Sigmoid colon (tissue), 7 donors: Measurements from ENCODE around the gene MIGA2. TPM values are rescaled to one million over a fixed set of nuclear protein-coding genes. Genes with fewer than 3 reads are reported as not detected.

ENCODE experiments used
- DNase-seq: peaks from one replicate; pipeline ENCODE4 v3.0.0-alpha.2; 2019
- H3K27ac ChIP-seq, 4 donors: fragments of 200-600 bp; sonication (generic); one replicate each; pipeline ENCODE4 v1.5.1; 2016 to 2019; ENCODE audit warnings: mild to moderate bottlenecking in 1 of 4
- H3K27me3 ChIP-seq, 3 donors: fragments of 200-600 bp; sonication (generic); one replicate each; pipeline ENCODE4 v1.5.1; 2019; ENCODE audit warnings: mild to moderate bottlenecking in 1 of 3
- H3K36me3 ChIP-seq, 4 donors: fragments of 200-600 bp; sonication (generic); one replicate each; pipeline ENCODE4 v1.5.1; 2016 to 2019
- H3K4me1 ChIP-seq, 4 donors: fragments of 200-600 bp; sonication (generic); one replicate each; pipeline ENCODE4 v1.5.1; 2017 to 2019
- H3K4me3 ChIP-seq, 4 donors: fragments of 200-600 bp; sonication (generic); one replicate each; pipeline ENCODE4 v1.5.1; 2017 to 2019; ENCODE audit warnings: mild to moderate bottlenecking in 2 of 4, moderate library complexity in 1 of 4
- H3K9me3 ChIP-seq, 4 donors: fragments of 200-600 bp in 3 of 4; sonication (generic) in 3 of 4; one replicate each; pipeline versions ENCODE4 v1.5.1 to v1.6.1; 2013 to 2019
- EP300 ChIP-seq, 4 donors: sonication (generic); formaldehyde crosslinking; IDR thresholded peaks; one replicate each; pipeline ENCODE4 v1.6.1; 2017; ENCODE audit warnings: antibody characterized with exemption in 4 of 4
- POLR2A ChIP-seq, 2 donors: fragments of 450-650 bp; IDR thresholded peaks; one replicate each; pipeline ENCODE4 v1.6.1; 2016; ENCODE audit warnings: antibody characterized with exemption in 2 of 2, mild to moderate bottlenecking in 2 of 2, moderate library complexity in 2 of 2
- POLR2AphosphoS5 ChIP-seq, 4 donors: sonication (generic); formaldehyde crosslinking; IDR thresholded peaks; one replicate each; pipeline ENCODE4 v1.6.1; 2017; ENCODE audit warnings: antibody characterized with exemption in 4 of 4
- WGBS, 2 donors: extraction: QIAGEN DNeasy Blood & Tissue Kit; methylation state at CpG; one replicate each; pipeline ENCODE4 v1.1.7; 2013; 5-methylcytosine and 5-hydroxymethylcytosine counted together
- intact Hi-C: fragments of 100-400 bp; cut with DNase I; formaldehyde crosslinking; loops from one replicate; pipeline ENCODE4 v1.15.1; 2023
- polyA plus RNA-seq, 3 donors: library from polyadenylated mRNA; stranded (reverse); fragments of 200-250 nt; gene quantifications; one replicate each; pipeline ENCODE4 v1.2.3, GENCODE V29; 2013
- total RNA-seq, 4 donors: library from RNA; depleted of rRNA; stranded (reverse); fragments of >200 nt; gene quantifications; one replicate each; pipeline ENCODE4 v1.1.0, GENCODE V29; 2016
- TF ChIP-seq, protein P1 (sequence below), 4 experiments: fragments of 450-650 bp in 3 of 4; fragments of 200-600 bp in 1 of 4; IDR thresholded peaks; one replicate each; pipeline ENCODE4 v1.5.1; 2016 to 2019; ENCODE audit warnings: antibody characterized with exemption in 4 of 4, mild to moderate bottlenecking in 3 of 4, moderate library complexity in 2 of 4
- donor health status: healthy with polysubstance abuse.
- donor health status: Bipolar disorder and iron deficiency.
- donor health status: healthy.

The MIGA2 gene
- total and polyA plus RNA-seq, 7 donors, result 8.4 to 44.3 (median 21.4) TPM

DNA sequence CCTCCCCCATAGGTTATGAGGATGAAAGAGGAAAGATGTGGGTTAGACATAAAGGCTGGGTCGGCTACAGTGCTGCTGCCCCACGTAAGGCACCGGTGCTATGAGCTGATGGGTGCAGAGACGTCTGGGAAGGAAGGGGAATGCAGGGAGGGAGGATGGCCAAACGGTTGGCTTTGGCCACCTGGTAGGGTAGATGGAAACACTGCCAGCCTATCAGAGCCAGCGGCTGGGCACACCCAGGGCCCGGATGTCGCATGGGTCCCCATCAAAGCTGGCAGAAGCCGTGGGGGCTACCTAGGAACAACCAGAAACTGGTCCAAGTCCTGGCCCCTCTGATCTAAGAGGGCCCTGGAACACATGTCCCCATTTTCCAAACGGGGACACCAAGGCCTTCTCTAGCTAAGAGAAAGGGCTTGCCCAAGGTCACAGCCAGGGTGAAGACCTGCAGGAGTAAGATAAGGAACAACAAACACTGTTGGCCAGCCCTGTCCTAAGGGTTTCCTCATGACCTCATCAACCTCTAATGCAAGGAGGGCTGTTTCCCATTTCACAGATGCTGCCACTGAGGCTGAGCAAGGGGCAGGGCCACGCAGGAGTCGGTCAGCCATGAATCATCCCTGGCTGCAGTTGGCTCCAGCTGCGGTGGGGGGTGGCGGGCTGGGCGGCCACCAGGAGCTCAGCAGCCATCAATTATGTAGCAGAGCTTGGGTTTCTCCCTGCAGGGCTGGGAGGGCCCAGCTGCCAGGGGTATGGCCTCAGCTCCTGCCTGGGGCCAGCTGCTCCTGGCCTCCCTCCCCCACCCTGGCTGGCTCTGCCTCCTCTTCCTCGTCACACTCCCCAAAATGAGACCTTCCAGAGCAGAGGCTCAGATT is 13.2 kb upstream of the MIGA2 start:
- Histone ChIP-seq H3K27ac (peak overlapping the region; percentile 49 to 71 (median 55)), H3K9me3 (no peaks in the 10 kb centered on the region), H3K4me3 (no peak overlapping the region), H3K27me3 (no peaks in the 10 kb centered on the region), H3K36me3 (peaks cover 0 to 7% (median 0%) of the 10 kb centered on the region in 4 donors), H3K4me1 (peaks cover 0 to 37% (median 34%) of the 10 kb centered on the region in 4 donors)
- TF ChIP-seq POLR2AphosphoS5 (IDR thresholded peaks at IDR 0.05), result peak in 1 of 4 donors; percentile 20
- TF ChIP-seq POLR2A (IDR thresholded peaks at IDR 0.05), result no peak
- WGBS, 2 donors, result 80% methylated on average over 16 of the region's 16 CpGs
- peak; percentile 78 for DNase-seq
- intact Hi-C loops, result no loop called here

DNA sequence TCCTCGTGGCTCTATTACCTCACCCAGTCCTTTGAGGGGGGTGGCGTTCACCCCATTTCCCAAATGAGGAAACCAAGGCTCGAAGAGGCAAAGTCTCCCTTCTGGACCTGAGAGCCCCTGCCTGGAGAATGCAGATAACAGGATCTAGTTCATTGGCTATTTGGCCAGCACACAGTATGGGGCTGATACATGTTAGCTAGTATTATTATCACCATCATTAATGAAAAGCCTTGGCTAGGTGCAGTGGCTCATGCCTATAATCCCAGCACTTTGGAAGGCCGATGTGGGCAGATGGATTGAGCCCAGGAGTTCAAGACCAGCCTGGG is 12.6 kb upstream of the MIGA2 start:
- 76 to 82% methylated on average over 4 of the region's 4 CpGs for WGBS, 2 donors
- Histone ChIP-seq H3K36me3 (peaks cover 0 to under 1% (median 0%) of the 10 kb centered on the region in 4 donors), H3K4me3 (no peak overlapping the region), H3K27ac (peak overlapping the region; percentile 49 to 71 (median 55)), H3K4me1 (peaks cover 0 to 42% (median 36%) of the 10 kb centered on the region in 4 donors), H3K27me3 (no peaks in the 10 kb centered on the region), H3K9me3 (no peaks in the 10 kb centered on the region)
- DNase-seq, result no peak
- TF ChIP-seq POLR2A (IDR thresholded peaks at IDR 0.05) (no peak), POLR2AphosphoS5 (IDR thresholded peaks at IDR 0.05) (peak in 1 of 4 donors; percentile 56)
- TF ChIP-seq, protein P1, sequence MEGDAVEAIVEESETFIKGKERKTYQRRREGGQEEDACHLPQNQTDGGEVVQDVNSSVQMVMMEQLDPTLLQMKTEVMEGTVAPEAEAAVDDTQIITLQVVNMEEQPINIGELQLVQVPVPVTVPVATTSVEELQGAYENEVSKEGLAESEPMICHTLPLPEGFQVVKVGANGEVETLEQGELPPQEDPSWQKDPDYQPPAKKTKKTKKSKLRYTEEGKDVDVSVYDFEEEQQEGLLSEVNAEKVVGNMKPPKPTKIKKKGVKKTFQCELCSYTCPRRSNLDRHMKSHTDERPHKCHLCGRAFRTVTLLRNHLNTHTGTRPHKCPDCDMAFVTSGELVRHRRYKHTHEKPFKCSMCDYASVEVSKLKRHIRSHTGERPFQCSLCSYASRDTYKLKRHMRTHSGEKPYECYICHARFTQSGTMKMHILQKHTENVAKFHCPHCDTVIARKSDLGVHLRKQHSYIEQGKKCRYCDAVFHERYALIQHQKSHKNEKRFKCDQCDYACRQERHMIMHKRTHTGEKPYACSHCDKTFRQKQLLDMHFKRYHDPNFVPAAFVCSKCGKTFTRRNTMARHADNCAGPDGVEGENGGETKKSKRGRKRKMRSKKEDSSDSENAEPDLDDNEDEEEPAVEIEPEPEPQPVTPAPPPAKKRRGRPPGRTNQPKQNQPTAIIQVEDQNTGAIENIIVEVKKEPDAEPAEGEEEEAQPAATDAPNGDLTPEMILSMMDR (IDR thresholded peaks at IDR 0.05), result no peak
- intact Hi-C loops, result no loop called here

DNA sequence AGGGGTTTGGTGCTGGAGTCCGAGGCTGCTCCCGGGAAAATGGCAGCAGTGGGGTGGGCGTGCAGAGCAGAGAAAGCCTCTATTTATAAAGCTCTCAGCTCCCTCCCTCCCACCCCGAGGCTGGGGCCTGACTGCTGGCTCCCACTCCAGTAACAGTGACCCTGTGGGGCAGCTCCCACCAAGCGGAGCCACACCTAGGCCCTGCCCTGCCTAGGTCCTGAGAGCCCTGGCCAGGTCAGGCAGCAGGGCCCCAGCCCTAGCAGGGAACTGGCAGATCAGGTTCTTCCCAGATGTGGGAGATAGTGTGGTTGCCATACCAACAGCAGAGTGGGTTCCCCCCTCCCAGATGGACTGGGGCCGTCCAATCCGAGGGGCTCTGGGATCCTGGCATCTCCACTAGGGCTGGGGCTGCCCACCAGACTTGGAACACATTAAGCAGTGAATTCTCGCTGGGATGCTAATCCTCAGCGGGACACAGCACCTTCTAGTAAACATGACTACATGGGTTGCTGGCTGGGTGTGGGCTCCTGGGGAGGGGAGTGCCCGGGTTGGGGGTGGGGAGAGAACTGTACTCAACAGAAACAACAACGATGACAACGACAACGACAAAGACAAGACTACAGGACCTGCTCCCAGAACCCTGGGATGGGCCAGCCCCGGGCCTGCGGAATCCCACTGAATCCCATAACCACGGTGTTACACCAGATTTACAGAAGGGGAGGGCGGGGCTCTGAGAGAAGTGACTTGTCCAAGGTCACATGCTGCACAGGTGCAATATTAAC is 9.8 kb upstream of the MIGA2 start:
- H3K4me3 ChIP-seq, result peak overlapping the region in 3 of 4 donors; percentile 95 to 96 (median 95)

DNA sequence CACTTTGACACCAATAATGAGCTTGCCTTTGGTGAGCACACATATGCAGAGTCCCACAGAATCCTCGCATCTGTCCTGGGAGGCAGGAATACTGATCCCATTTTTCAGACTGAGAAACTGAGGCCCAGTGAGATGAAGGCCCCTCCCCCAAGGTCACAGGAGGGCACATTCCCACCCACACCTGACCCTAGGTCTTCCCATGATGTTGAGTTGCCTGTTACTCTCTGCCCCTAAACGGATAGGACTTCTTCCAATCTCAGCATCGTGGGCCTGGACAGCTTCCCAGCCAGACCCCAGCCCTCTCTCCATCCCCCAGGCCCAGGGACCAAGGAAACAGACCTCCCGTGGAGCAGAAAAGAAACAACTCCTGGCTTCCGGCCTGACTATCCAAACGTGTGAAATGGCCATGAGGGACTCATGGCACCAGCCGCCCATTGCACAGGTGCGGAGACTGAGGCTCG is 9.2 kb upstream of the MIGA2 start:
- H3K4me3 ChIP-seq, result peak overlapping the region; percentile 51 to 96 (median 95)
- H3K27ac ChIP-seq, result peak overlapping the region; percentile 73 to 85 (median 84)
- TF ChIP-seq, protein P1 (IDR thresholded peaks at IDR 0.05), result no peak
- no peak for TF ChIP-seq POLR2A (IDR thresholded peaks at IDR 0.05)
- TF ChIP-seq POLR2AphosphoS5 (IDR thresholded peaks at IDR 0.05), result no peak
- no peak for TF ChIP-seq EP300 (IDR thresholded peaks at IDR 0.05)
- peaks cover 0 to 44% (median 37%) of the 10 kb centered on the region in 4 donors for H3K4me1 ChIP-seq
- no peaks in the 10 kb centered on the region for H3K36me3 ChIP-seq
- no peak for DNase-seq
- H3K9me3 ChIP-seq, result no peaks in the 10 kb centered on the region
- no peaks in the 10 kb centered on the region for H3K27me3 ChIP-seq
- intact Hi-C loops, result loop anchor here (5.0 kb wide), 1 partner anchor 145 kb away; the partner anchor contains the start of genes KYAT1 and LRRC8A
- WGBS, 2 donors, result 11 to 46% methylated on average over 9 of the region's 9 CpGs

More for the DNA sequence above, 9.8 kb upstream of the MIGA2 start:
- 20 to 66% methylated on average over 17 of the region's 17 CpGs for WGBS, 2 donors
- H3K27me3 ChIP-seq, result no peaks in the 10 kb centered on the region
- no peaks in the 10 kb centered on the region for H3K36me3 ChIP-seq
- peak overlapping the region; percentile 53 to 85 (median 84) for H3K27ac ChIP-seq
- DNase-seq, result no peak
- TF ChIP-seq EP300 (IDR thresholded peaks at IDR 0.05), result no peak
- no peak for TF ChIP-seq POLR2A (IDR thresholded peaks at IDR 0.05)
- TF ChIP-seq, protein P1 (IDR thresholded peaks at IDR 0.05), result no peak
- TF ChIP-seq POLR2AphosphoS5 (IDR thresholded peaks at IDR 0.05), result no peak
- peaks cover 0 to 44% (median 37%) of the 10 kb centered on the region in 4 donors for H3K4me1 ChIP-seq
- intact Hi-C loops, result loop anchor here (5.0 kb wide), 1 partner anchor 144 kb away; the partner anchor contains the start of genes KYAT1 and LRRC8A
- no peaks in the 10 kb centered on the region for H3K9me3 ChIP-seq
